SK-N-SH treated with all-trans-retinoic acid at 6 μM for 48 hours (cell line): ENCODE data around the gene CARD8.
A peak's percentile ranks its signal among the peaks of the same experiment; 100 is the strongest.

Experiments
- ATAC-seq: fragments of 200-7000 bp; cut with Tn5 transposase; 3 replicates; pipeline ENCODE4 v1.9.1; 2020; ENCODE audit warnings: mild to moderate bottlenecking, moderate library complexity
- BACH2 ChIP-seq: fragments of 250-450 bp; sonication (Bioruptor Pico); IDR thresholded peaks from 2 replicates; pipeline ENCODE4 v1.9.0; 2021; ENCODE audit warnings: mild to moderate bottlenecking, borderline replicate concordance
- CREB5 ChIP-seq: fragments of 250-450 bp; sonication (Bioruptor Pico); IDR thresholded peaks from 2 replicates; pipeline ENCODE4 v1.5.1; 2020; ENCODE audit warnings: low read depth, mild to moderate bottlenecking, moderate library complexity
- CSDC2 ChIP-seq: fragments of 250-450 bp; sonication (Bioruptor Pico); IDR thresholded peaks from 2 replicates; pipeline ENCODE4 v1.5.0; 2020; ENCODE audit warnings: mild to moderate bottlenecking, moderate library complexity
- CSRNP3 ChIP-seq: fragments of 250-450 bp; sonication (Bioruptor Pico); IDR thresholded peaks from 2 replicates; pipeline ENCODE4 v1.5.1; 2021; ENCODE audit warnings: mild to moderate bottlenecking, moderate library complexity
- ESRRG ChIP-seq: fragments of 250-450 bp; sonication (Bioruptor Pico); IDR thresholded peaks from 2 replicates; pipeline ENCODE4 v1.6.1; 2021; ENCODE audit warnings: mild to moderate bottlenecking
- GLIS3 ChIP-seq: fragments of 250-450 bp; sonication (Bioruptor Pico); IDR thresholded peaks from 2 replicates; pipeline ENCODE4 v1.5.0; 2020; ENCODE audit warnings: mild to moderate bottlenecking, moderate library complexity
- PATZ1 ChIP-seq: fragments of 250-450 bp; sonication (Bioruptor Pico); IDR thresholded peaks from 2 replicates; pipeline ENCODE4 v1.8.0; 2020; ENCODE audit warnings: mild to moderate bottlenecking, moderate library complexity, borderline replicate concordance
- POU6F1 ChIP-seq: fragments of 250-450 bp; sonication (Bioruptor Pico); IDR thresholded peaks from 2 replicates; pipeline ENCODE4 v1.8.0; 2021; ENCODE audit warnings: low read depth, mild to moderate bottlenecking, moderate library complexity, borderline replicate concordance
- PPARA ChIP-seq: fragments of 250-450 bp; sonication (Bioruptor Pico); IDR thresholded peaks from 2 replicates; pipeline ENCODE4 v1.5.0; 2020; ENCODE audit warnings: mild to moderate bottlenecking, borderline replicate concordance
- RARB ChIP-seq: fragments of 250-450 bp; sonication (Bioruptor Pico); IDR thresholded peaks from 2 replicates; pipeline ENCODE4 v1.8.0; 2021; ENCODE audit warnings: mild to moderate bottlenecking, moderate library complexity
- SNAI2 ChIP-seq: fragments of 250-450 bp; sonication (Bioruptor Pico); IDR thresholded peaks from 2 replicates; pipeline ENCODE4 v1.5.0; 2020; ENCODE audit warnings: mild to moderate bottlenecking, moderate library complexity
- TOX ChIP-seq: fragments of 250-450 bp; sonication (Bioruptor Pico); IDR thresholded peaks from 2 replicates; pipeline ENCODE4 v1.8.0; 2021; ENCODE audit warnings: mild to moderate bottlenecking, moderate library complexity, borderline replicate concordance
- TSHZ2 ChIP-seq: fragments of 250-450 bp; sonication (Bioruptor Pico); IDR thresholded peaks from 2 replicates; pipeline ENCODE4 v1.5.0; 2020; ENCODE audit warnings: mild to moderate bottlenecking, moderate library complexity
- ZC3H10 ChIP-seq: fragments of 250-450 bp; sonication (Bioruptor Pico); IDR thresholded peaks from 2 replicates; pipeline ENCODE4 v1.5.1; 2021; ENCODE audit warnings: mild to moderate bottlenecking, moderate library complexity
- ZFP3 ChIP-seq: fragments of 250-450 bp; sonication (Bioruptor Pico); IDR thresholded peaks from 2 replicates; pipeline ENCODE4 v1.5.0; 2020; ENCODE audit warnings: mild to moderate bottlenecking, moderate library complexity
- ZFP30 ChIP-seq: fragments of 450-650 bp; formaldehyde crosslinking; IDR thresholded peaks from 2 replicates; pipeline ENCODE4 v1.5.0; 2022; ENCODE audit warnings: mild to moderate bottlenecking, moderate library complexity
- ZNF70 ChIP-seq: fragments of 450-650 bp; formaldehyde crosslinking; IDR thresholded peaks from 2 replicates; pipeline ENCODE4 v1.5.0; 2020; ENCODE audit warnings: mild to moderate bottlenecking, moderate library complexity

The CARD8 gene

GRCh38 chr19:48196321-48196763, 59.4 kb downstream of the CARD8 start:
- no peak for TF ChIP-seq RARB (CRISPR knock-in tag)
- TF ChIP-seq CSRNP3 (CRISPR knock-in tag) = no peak
- TF ChIP-seq TOX (CRISPR knock-in tag) = no peak
- no peak for TF ChIP-seq GLIS3 (CRISPR knock-in tag)
- no peak for TF ChIP-seq BACH2 (CRISPR knock-in tag)
- peak; percentile 14; the same call in 1 of the 3 replicates for ATAC-seq

GRCh38 chr19:48194844-48195830, 60.6 kb downstream of the CARD8 start:
- no peak for ATAC-seq
- TF ChIP-seq POU6F1 (CRISPR knock-in tag) (no peak), SNAI2 (CRISPR knock-in tag) (no peak), ZC3H10 (CRISPR knock-in tag) (no peak), ZNF70 (CRISPR knock-in tag) (no peak), CREB5 (CRISPR knock-in tag) (no peak), ZFP30 (CRISPR knock-in tag) (no peak), PATZ1 (CRISPR knock-in tag) (no peak), BACH2 (CRISPR knock-in tag) (no peak), CSDC2 (CRISPR knock-in tag) (no peak), ZFP3 (CRISPR knock-in tag) (no peak)

- TF ChIP-seq PATZ1 (CRISPR knock-in tag) (no peak), TSHZ2 (CRISPR knock-in tag) (no peak), ESRRG (CRISPR knock-in tag) (no peak), ZFP3 (CRISPR knock-in tag) (no peak), PPARA (CRISPR knock-in tag) (no peak), GLIS3 (CRISPR knock-in tag) (no peak), CSRNP3 (CRISPR knock-in tag) (no peak), CREB5 (CRISPR knock-in tag) (no peak)
- TF ChIP-seq, all 23 proteins: peak for 0
- no peak for ATAC-seq
These were observed 61.5 kb downstream of the CARD8 start for GRCh38 chr19:48194041-48194843.
